Ishikawa (cell line): ENCODE measurements around the gene ELOB.
A peak's percentile ranks its signal among the peaks of the same experiment; 100 is the strongest.

Experiments used
- CEBPB ChIP-seq: IDR thresholded peaks from 2 replicates; pipeline ENCODE4 v1.6.1; 2012
- CREB1 ChIP-seq: IDR thresholded peaks from 2 replicates; pipeline ENCODE4 v1.6.1; 2012; ENCODE audit warnings: low read depth
- EGR1 ChIP-seq: IDR thresholded peaks from 2 replicates; pipeline ENCODE4 v1.6.1; 2012
- EP300 ChIP-seq: IDR thresholded peaks from 2 replicates; pipeline ENCODE4 v1.6.1; 2012; ENCODE audit warnings: borderline replicate concordance
- FOXM1 ChIP-seq: IDR thresholded peaks from 2 replicates; pipeline ENCODE4 v1.6.1; 2012; ENCODE audit warnings: low read depth, borderline replicate concordance
- MAX ChIP-seq: IDR thresholded peaks from 2 replicates; pipeline ENCODE4 v1.6.1; 2012
- NFIC ChIP-seq: IDR thresholded peaks from 2 replicates; pipeline ENCODE4 v1.6.1; 2012
- RAD21 ChIP-seq: IDR thresholded peaks from 2 replicates; pipeline ENCODE4 v1.6.1; 2012; ENCODE audit warnings: low read depth
- REST ChIP-seq: IDR thresholded peaks from 2 replicates; pipeline ENCODE4 v1.6.1; 2012; ENCODE audit warnings: low read depth, mild to moderate bottlenecking
- TAF1 ChIP-seq: IDR thresholded peaks from 2 replicates; pipeline ENCODE4 v1.6.1; 2012; ENCODE audit warnings: low read depth, mild to moderate bottlenecking
- TCF12 ChIP-seq: IDR thresholded peaks from 2 replicates; pipeline ENCODE4 v1.6.1; 2012; ENCODE audit warnings: low read depth
- TEAD4 ChIP-seq: IDR thresholded peaks from 2 replicates; pipeline ENCODE4 v1.6.1; 2012
- USF1 ChIP-seq: IDR thresholded peaks from 2 replicates; pipeline ENCODE4 v1.6.1; 2012
- YY1 ChIP-seq: IDR thresholded peaks from 2 replicates; pipeline ENCODE4 v1.6.1; 2012; ENCODE audit warnings: low read depth
- ZBTB7A ChIP-seq: IDR thresholded peaks from 2 replicates; pipeline ENCODE4 v1.6.1; 2012; ENCODE audit warnings: low read depth

Gene ELOB

DNA sequence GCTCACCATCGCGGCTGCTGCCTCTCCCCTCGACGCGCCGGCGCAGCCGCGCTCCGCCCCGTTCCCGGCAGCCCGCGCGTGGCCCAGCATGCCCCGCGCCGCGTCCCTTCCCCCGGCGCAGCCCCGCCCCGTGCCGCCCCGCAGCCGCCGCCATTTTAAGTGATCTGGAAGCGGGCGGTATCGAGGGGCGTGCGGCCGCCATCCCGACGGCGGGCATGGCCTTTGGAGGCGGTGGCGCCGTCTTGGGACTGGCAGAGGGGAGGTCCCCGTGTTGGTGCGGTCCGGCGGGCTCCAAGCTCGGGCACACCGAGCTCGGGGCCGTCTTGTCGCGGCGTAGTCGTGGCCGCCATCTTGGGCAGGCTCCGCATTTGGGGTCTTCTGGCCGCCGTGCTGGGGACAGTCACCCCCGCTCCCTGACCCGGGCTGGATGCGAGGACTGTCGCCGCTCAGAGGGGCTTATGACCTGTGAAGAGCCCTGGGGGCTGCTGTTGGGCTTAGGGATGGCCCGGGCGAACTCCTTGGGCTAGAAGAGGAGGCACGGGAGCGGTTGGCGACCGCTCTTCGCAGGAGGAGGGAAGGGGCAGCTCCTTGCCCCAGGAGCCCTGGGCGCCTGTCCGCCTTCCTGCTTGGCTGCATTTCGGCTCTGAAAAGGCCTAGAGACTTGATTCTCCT, at the start of gene ELOB:
TSS of gene ELOB (minus strand) at position 50 of the 672 bp plus-strand sequence. CDS start at position 9, 41 bp downstream.
- TF ChIP-seq CREB1 (peak; percentile 36; the same call in 1 of the 2 replicates), MAX (peak; percentile 51), EGR1 (peak; percentile 23; the same call in 1 of the 2 replicates), ZBTB7A (peak; percentile 61; the same call in 1 of the 2 replicates), TAF1 (peak; percentile 97), USF1 (no peak), TCF12 (no peak), NFIC (0 out of 2 replicates have a peak, but pooled peaks have one; percentile 6), REST (0 out of 2 replicates have a peak, but pooled peaks have one; percentile 12), YY1 (peak; percentile 96), TEAD4 (peak; percentile 70), CEBPB (no peak)

GRCh38 chr16:2825906-2826305, 48.8 kb upstream of the ELOB start:
- TF ChIP-seq TEAD4 (no peak), NFIC (no peak)

DNA sequence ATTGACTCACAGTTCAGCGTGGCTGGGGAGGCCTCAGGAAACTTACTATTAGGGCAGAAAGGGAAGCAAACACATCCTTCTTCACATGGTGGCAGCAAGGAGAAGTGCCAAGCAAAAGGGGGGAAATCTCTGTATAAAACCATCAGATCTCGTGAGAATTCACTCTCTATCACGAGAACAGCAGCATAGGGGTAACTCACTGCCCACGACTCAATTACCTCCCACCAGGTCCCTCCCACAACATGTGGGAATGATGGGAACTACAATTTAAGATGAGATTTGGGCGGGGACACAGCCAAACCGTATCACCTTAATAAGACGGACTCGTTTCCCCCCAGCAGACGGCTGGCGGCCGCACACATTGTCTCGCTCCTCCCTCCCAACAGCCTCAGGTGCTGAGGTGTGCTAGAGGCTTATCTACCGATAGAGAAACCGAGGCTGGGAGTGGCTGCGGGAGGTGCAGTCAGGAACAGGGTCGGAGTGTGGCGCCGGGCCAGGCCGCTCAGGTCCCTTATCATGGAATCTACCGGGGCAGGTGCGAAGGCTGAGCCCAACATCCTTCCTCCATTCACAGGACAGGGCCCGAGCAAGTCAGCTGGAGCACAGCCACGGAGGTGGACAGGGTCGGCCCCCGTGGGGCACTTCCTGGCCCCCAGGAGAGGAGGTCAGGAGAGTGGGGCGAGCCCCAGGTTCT, 48.1 kb upstream of the ELOB start:
- TF ChIP-seq RAD21 (no peak), TAF1 (no peak), FOXM1 (no peak), ZBTB7A (no peak), CREB1 (no peak), YY1 (no peak), TCF12 (no peak), USF1 (no peak), CEBPB (no peak), REST (no peak), EP300 (no peak), EGR1 (no peak), MAX (no peak), TEAD4 (no peak), NFIC (no peak)

GRCh38 chr16:2824626-2825025, 47.5 kb upstream of the ELOB start:
- TF ChIP-seq USF1 (no peak), YY1 (no peak), EP300 (no peak), REST (no peak), TEAD4 (no peak)
